CD4-positive, alpha-beta T cell treated with Interferon gamma for 1 hour (primary cell): ENCODE results near the gene TYW3.
A peak's percentile ranks its signal among the peaks of the same experiment; 100 is the strongest.
"Not testable (repeated sequence)": the region's sequence is repeated elsewhere in the genome, so short reads cannot be mapped to it uniquely, and the experiment has no call there.

ENCODE experiments used
- DNase-seq: peaks from one replicate; pipeline ENCODE4 v3.0.0-alpha.2; 2020

The TYW3 gene

GRCh38 chr1:74732071-74732946, 643 bp upstream of the TYW3 start:
- peak; percentile 11 for DNase-seq

GRCh38 chr1:74733604-74734484, 892 bp downstream of the TYW3 start:
- DNase-seq: peak; percentile 15

GRCh38 chr1:74737333-74737732, 4.4 kb downstream of the TYW3 start:
- DNase-seq: no peak

GRCh38 chr1:74740307-74740980, 7.5 kb downstream of the TYW3 start:
- DNase-seq: not testable (repeated sequence)

GRCh38 chr1:74745247-74745646, 12.3 kb downstream of the TYW3 start:
- DNase-seq: not testable (repeated sequence)

GRCh38 chr1:74748960-74749359, 16.0 kb downstream of the TYW3 start:
- DNase-seq: no peak

GRCh38 chr1:74753104-74753503, 20.2 kb downstream of the TYW3 start:
- no peak for DNase-seq

- DNase-seq: no peak
These were observed 22.5 kb downstream of the TYW3 start for GRCh38 chr1:74755475-74755874.

- not testable (repeated sequence) for DNase-seq
These were observed 23.7 kb downstream of the TYW3 start for GRCh38 chr1:74756650-74757049.

- no peak for DNase-seq
These were observed 30.9 kb downstream of the TYW3 start for GRCh38 chr1:74763807-74764206.

- DNase-seq: no peak
These were observed 33.6 kb downstream of the TYW3 start for GRCh38 chr1:74766579-74766978.

GRCh38 chr1:74767490-74767889, 34.5 kb downstream of the TYW3 start:
- no peak for DNase-seq

- DNase-seq: no peak
These were observed 39.1 kb downstream of the TYW3 start for GRCh38 chr1:74771913-74772515.

- no peak for DNase-seq
These were observed 40.0 kb downstream of the TYW3 start for GRCh38 chr1:74772945-74773344.

GRCh38 chr1:74773582-74773981, 40.6 kb downstream of the TYW3 start:
- no peak for DNase-seq

- DNase-seq: no peak
These were observed 42.8 kb downstream of the TYW3 start for GRCh38 chr1:74775735-74776134.

- DNase-seq: no peak
These were observed 44.6 kb downstream of the TYW3 start for GRCh38 chr1:74777525-74777924.

- no peak for DNase-seq
These were observed 46.8 kb downstream of the TYW3 start for GRCh38 chr1:74779750-74780149.

- no peak for DNase-seq
These were observed 47.6 kb downstream of the TYW3 start for GRCh38 chr1:74780594-74780993.

- no peak for DNase-seq
These were observed 53.0 kb downstream of the TYW3 start for GRCh38 chr1:74785944-74786343.

GRCh38 chr1:74790453-74790852, 57.5 kb downstream of the TYW3 start:
- DNase-seq: no peak

GRCh38 chr1:74791491-74791890, 58.5 kb downstream of the TYW3 start:
- DNase-seq: no peak

GRCh38 chr1:74799119-74799657, 66.2 kb downstream of the TYW3 start:
- no peak for DNase-seq
